Epithelial cell of esophagus (primary cell): ENCODE measurements around the gene NPAS2.

Experiments
- DNase-seq: peaks from one replicate; pipeline ENCODE4 v3.0.0; 2010; ENCODE audit warnings: low read depth
- H3K4me3 ChIP-seq: 2 replicates; pipeline ENCODE4 v1.5.1; 2011; ENCODE audit warnings: mild to moderate bottlenecking, low read length, control low read depth
- TF ChIP-seq, protein P1 (sequence below): IDR thresholded peaks from 2 replicates; pipeline ENCODE4 v1.5.1; 2011; ENCODE audit warnings: low read depth, mild to moderate bottlenecking, low read length, control low read depth, inconsistent platforms; ENCODE audit not compliant: insufficient read depth; ENCODE audit errors: missing control alignments

NPAS2 gene

DNA sequence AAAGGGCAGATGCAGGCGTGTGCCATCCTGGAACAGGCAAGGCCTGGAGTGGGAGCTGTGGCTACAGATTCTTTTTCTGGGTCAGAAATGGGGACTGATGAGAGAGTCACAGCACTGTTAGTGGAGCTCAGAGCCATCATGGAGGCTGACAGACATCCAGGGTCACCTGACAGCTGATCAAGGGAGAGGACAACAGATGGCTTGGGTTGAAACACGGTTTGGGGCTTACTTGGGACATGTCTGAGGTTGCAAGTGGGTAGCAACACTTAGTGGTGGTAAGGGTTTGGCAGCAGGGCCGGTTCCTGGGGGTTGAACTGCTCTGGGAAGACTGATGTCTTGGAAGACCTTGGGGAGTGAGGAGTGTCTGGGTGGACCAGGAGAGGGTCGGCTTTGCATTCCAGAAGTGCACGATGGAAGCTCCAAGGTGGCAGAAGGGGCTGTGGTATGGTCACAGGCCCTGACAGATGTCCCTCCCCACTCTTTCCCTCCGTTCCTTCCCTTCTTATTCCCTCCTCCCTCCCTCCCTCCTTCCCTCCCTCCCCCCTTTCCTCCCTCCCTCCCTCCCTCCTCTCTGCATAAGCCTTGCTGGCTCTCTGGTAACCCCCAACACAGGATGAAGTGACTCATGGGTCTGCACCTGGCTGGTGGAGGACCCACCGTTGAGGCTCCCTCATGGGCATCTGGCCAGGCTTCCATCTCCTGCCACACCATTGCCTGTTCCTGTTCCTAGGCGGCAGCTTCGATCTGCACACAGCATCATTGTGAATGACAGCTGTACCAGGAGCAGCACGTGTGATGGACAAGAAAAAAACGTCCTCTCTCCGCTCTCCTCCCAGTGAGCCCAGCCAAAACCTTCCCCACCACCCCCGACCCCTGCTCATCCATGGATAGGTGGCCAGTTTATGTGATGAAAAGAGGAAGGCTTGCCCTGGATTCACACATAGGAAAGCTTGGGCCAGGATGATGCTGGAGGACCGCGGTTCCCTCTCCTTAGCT is 118.4 kb downstream of the NPAS2 start:
- TF ChIP-seq, protein P1, sequence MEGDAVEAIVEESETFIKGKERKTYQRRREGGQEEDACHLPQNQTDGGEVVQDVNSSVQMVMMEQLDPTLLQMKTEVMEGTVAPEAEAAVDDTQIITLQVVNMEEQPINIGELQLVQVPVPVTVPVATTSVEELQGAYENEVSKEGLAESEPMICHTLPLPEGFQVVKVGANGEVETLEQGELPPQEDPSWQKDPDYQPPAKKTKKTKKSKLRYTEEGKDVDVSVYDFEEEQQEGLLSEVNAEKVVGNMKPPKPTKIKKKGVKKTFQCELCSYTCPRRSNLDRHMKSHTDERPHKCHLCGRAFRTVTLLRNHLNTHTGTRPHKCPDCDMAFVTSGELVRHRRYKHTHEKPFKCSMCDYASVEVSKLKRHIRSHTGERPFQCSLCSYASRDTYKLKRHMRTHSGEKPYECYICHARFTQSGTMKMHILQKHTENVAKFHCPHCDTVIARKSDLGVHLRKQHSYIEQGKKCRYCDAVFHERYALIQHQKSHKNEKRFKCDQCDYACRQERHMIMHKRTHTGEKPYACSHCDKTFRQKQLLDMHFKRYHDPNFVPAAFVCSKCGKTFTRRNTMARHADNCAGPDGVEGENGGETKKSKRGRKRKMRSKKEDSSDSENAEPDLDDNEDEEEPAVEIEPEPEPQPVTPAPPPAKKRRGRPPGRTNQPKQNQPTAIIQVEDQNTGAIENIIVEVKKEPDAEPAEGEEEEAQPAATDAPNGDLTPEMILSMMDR = no peak
- DNase-seq = no peak
- no peak overlapping the region for H3K4me3 ChIP-seq

DNA sequence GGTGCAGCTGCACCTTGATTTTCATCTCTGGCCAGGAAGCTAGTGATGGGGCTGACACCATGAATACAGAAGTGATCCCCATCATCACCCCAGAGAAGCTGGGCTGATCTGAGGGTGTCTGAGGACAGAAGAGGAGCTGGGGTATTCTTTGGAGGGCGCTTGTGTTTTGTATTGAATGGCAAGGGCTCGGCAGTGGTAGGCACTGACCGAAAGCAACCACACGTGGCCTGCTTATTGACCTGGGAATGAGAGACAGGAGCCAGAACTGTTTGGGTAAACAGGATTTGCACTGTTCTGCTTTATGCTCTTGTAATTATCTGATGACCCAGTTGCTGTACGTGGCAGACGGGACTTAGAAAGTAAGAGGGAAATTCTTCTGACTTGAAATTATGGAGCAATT is 119.5 kb downstream of the NPAS2 start:
- H3K4me3 ChIP-seq = no peak overlapping the region
- TF ChIP-seq, protein P1 = no peak
- no peak for DNase-seq

DNA sequence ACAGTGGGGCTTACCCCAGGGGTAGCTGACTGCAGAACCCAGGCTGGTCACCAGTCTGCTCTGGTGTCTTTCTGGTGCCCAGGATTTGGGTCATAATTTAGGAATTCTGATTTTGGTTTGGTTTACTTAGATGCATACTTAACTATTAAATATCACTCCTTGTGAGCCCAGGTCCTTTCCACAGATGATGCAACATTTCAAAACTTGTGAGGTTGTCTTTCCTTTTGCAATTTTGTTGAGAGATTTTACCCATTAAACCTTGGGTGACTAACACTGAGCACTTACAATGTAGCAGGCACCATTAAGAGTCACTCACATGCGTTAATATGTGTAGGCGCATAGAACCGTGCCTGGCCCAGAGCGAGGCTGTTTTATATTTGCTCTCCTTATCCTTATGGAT is 120.3 kb downstream of the NPAS2 start:
- no peak for DNase-seq
- TF ChIP-seq, protein P1 = no peak
- no peak overlapping the region for H3K4me3 ChIP-seq

DNA sequence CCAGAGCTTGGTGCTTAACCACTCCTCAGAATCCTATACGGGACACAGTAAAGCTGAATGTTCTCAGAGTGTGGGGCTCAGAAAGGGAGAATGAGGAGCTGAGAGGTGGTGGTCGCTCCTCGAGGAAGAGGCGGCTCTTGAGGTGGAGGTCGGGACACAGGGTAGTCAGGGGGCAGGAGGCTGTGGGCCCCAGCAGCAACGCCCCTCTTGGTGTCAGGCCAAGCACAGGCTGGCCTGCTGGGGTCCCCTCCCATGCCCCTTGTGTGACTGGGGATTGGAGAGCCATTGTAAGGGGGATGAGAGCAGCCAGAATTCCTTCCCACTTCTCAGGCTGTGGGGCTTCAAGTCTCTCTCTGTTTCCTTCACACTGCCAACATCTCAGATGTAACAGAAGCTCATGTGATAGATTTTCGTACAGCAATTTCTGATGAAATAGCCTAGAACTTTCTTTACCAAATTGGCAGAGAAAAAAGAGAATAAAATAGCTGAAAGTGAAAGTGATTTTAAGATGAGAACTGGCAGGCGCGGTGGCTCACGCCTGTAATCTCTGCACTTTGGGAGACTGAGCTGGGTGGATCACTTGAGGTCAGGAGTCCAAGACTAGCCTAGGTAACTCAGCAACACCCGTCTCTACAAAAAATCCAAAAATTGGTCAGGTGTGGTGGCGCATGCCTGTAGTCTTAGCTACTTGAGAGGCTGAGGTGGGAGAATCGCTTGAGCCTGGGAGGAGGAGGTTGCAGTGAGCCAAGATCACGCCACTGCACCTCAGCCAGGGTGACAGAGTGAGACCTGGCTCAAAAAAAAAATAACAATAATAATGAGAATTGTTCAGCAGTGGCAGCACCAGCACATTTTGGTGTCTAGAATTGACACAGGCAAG is 121.1 kb downstream of the NPAS2 start:
- TF ChIP-seq, protein P1 = no peak
- DNase-seq = no peak
- no peak overlapping the region for H3K4me3 ChIP-seq

DNA sequence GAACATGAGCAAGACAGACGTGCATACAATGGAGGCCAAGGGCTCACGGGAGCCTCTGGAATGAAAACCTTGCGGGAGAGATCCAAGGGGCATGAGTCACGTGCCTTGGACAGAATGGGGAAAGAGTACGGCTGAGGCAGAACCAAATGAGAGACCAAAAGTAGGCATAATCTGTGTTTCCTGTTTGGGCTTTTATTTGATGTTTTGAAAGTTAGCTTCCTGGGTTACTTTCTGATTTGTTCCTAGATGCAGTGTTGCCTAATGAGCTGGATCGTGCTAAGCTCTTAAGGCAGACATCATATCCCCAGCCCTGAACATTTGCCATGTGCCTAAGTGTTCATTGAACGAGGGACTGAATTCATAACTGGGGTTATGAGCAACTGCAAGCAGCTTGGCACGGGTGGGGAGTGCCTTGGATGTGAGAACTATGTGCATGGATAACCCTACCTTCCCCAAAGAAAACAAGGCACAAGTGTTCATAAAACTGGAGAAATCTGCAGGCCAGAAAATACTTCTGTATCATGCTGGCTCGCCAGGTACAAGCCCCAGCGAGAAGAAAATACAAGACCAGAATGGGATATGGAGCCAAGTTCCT is 121.8 kb downstream of the NPAS2 start:
- H3K4me3 ChIP-seq = no peak overlapping the region
- TF ChIP-seq, protein P1 = no peak
- peak; percentile 13 for DNase-seq

DNA sequence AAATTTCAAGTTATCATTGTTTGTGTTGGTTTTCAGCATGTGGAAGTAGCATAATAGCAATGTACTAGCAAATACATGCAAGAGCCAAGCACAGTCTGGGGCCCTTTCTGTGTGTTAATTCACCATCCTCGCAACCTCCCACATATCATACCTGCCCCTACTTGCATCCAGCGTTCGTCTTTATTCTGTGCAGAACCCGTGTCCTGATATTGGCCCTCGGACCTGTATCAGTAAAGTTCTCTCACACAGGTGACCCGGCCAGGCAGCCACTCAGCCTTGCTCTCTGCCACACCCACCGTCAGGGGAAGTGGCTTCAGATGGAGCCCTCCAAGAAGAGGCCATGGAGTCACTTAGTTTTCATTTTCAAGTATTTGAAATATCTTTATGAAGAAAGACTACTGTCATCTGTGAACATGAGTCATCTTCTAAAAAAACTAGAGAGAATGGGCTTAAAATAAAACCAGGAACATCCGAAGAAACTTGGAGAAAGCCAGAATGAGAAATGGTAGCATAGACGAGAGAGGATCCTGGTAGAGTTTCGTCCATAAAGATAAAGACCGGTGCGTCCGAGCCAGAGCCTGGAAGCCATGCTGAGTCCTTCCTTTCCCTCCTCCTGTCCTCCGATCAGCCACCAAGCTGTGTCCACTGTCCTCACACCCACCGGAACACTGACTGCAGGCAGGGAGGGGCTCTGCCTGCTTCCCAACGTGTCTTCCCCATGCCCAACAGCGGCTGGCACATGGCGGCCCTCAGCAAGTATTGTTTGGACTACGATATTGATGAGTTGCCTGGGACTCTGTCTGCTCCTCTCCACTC is 124.9 kb downstream of the NPAS2 start:
- no peak overlapping the region for H3K4me3 ChIP-seq
- DNase-seq = no peak
- TF ChIP-seq, protein P1 = no peak
